Measurements from ENCODE around the gene AUTS2.

Gene AUTS2

GRCh38 chr7:69811476-69812308 is 213.4 kb downstream of the AUTS2 start:
- no peak for TF ChIP-seq CTCF (IDR thresholded peaks at IDR 0.05; ENCODE audit: extremely low read depth, missing control alignments)
- DNase-seq (ENCODE audit: low spot score): no peak

- no peak for TF ChIP-seq CTCF (IDR thresholded peaks at IDR 0.05; ENCODE audit: extremely low read depth, missing control alignments)
- DNase-seq (ENCODE audit: low spot score): no peak
These were observed 214.5 kb downstream of the AUTS2 start for GRCh38 chr7:69812756-69813155.

- no peak for TF ChIP-seq CTCF (IDR thresholded peaks at IDR 0.05; ENCODE audit: extremely low read depth, missing control alignments)
- no peak for DNase-seq (ENCODE audit: low spot score)
These were observed 215.5 kb downstream of the AUTS2 start for GRCh38 chr7:69813637-69814240.

- DNase-seq (ENCODE audit: low spot score): no peak
- no peak for TF ChIP-seq CTCF (IDR thresholded peaks at IDR 0.05; ENCODE audit: extremely low read depth, missing control alignments)
These were observed 216.2 kb downstream of the AUTS2 start for GRCh38 chr7:69814421-69814962.

GRCh38 chr7:69816501-69816900 is 218.2 kb downstream of the AUTS2 start:
- TF ChIP-seq CTCF (IDR thresholded peaks at IDR 0.05; ENCODE audit: extremely low read depth, missing control alignments): no peak
- no peak for DNase-seq (ENCODE audit: low spot score)

- DNase-seq (ENCODE audit: low spot score): no peak
- no peak for TF ChIP-seq CTCF (IDR thresholded peaks at IDR 0.05; ENCODE audit: extremely low read depth, missing control alignments)
These were observed 218.8 kb downstream of the AUTS2 start for GRCh38 chr7:69817121-69817520.
